Dendritic cell treated with granulocyte-macrophage colony-stimulating factor and Interleukin-4, amounts not matched to agents 40 ng/mL and 50 ng/mL, for 4 days (primary cell): ENCODE measurements around the gene OR10J1.
A peak's percentile ranks its signal among the peaks of the same experiment; 100 is the strongest.

Source experiments
- H3K27ac Mint-ChIP-seq: one replicate; pipeline ENCODE4 v1.8.0; 2022; ENCODE audit warnings: mild to moderate bottlenecking, mixed read lengths
- H3K27me3 Mint-ChIP-seq: one replicate; pipeline ENCODE4 v1.8.0; 2022; ENCODE audit warnings: mild to moderate bottlenecking, mixed read lengths
- H3K36me3 Mint-ChIP-seq: one replicate; pipeline ENCODE4 v1.8.0; 2022; ENCODE audit warnings: low read depth, mixed read lengths
- H3K4me1 Mint-ChIP-seq: one replicate; pipeline ENCODE4 v1.8.0; 2022; ENCODE audit warnings: low read depth, mixed read lengths
- H3K4me3 Mint-ChIP-seq: one replicate; pipeline ENCODE4 v1.8.0; 2022; ENCODE audit warnings: mild to moderate bottlenecking, moderate library complexity, mixed read lengths
- H3K9me3 Mint-ChIP-seq: one replicate; pipeline ENCODE4 v1.8.0; 2022; ENCODE audit warnings: mixed read lengths
- intact Hi-C: fragments of 100-400 bp; cut with micrococcal nuclease; formaldehyde crosslinking; loops from one replicate; pipeline ENCODE4 v1.15.0; 2022

Gene OR10J1, protein sequence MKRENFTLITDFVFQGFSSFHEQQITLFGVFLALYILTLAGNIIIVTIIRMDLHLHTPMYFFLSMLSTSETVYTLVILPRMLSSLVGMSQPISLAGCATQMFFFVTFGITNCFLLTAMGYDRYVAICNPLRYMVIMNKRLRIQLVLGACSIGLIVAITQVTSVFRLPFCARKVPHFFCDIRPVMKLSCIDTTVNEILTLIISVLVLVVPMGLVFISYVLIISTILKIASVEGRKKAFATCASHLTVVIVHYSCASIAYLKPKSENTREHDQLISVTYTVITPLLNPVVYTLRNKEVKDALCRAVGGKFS

DNA sequence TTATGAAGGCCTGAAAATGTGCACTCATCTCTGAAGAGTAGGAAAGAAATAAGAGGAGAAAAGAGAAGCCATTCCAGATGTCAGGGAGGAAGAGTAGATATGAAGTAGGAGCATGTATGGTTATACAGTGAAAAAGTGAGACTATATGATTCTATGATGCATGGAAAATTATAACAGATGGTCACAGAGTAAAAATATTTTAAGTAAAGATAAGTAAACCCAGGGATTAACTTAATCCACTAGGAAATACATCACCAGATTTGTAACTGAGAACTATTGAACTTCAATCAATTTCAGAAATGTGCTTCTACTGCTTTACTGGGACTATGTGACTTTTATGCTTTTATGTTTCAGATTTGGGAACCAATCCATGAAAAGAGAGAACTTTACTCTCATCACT, at the start of gene OR10J1:
Gene OR10J1 (plus strand): TSS at position 301 of the 400 bp plus-strand sequence. CDS start 70 bp downstream, at position 371.
- H3K27ac Mint-ChIP-seq, result peak within 1 kb of the TSS; percentile 76

DNA sequence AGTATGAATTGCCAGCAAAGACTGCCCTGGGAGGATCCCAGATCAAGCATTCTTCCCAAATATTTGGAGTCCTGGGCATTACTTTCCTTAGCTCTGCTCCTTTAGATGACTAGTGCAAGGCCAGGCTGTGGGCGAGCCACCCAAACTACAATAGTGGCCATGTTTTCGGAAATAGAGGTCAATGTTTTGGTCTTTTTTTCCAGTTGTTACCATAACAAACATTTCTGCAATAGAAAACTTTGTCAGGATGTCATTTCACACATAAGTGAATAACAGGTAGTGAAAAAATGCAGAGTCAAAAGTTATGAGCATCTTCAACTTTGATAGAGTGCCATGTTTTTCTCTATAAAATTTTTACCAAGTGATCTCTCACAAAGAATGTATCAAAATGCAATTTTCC, 32.7 kb upstream of the OR10J1 start:
- Mint-ChIP-seq H3K4me1 (no peaks in the 10 kb centered on the region), H3K27me3 (no peaks in the 10 kb centered on the region), H3K27ac (no peak overlapping the region), H3K36me3 (no peaks in the 10 kb centered on the region), H3K4me3 (no peak overlapping the region), H3K9me3 (peaks cover 28% of the 10 kb centered on the region)
- intact Hi-C loops, result no loop called here

More for the DNA sequence above, at the start of gene OR10J1:
- intact Hi-C loops, result no loop called here
- peaks cover 8% of the 10 kb centered on the region for H3K9me3 Mint-ChIP-seq
- H3K4me3 Mint-ChIP-seq, result no peak within 1 kb of the TSS
- H3K36me3 Mint-ChIP-seq, result no peaks in the 10 kb centered on the region
- no peaks in the 10 kb centered on the region for H3K27me3 Mint-ChIP-seq
- peaks cover 68% of the 10 kb centered on the region for H3K4me1 Mint-ChIP-seq

DNA sequence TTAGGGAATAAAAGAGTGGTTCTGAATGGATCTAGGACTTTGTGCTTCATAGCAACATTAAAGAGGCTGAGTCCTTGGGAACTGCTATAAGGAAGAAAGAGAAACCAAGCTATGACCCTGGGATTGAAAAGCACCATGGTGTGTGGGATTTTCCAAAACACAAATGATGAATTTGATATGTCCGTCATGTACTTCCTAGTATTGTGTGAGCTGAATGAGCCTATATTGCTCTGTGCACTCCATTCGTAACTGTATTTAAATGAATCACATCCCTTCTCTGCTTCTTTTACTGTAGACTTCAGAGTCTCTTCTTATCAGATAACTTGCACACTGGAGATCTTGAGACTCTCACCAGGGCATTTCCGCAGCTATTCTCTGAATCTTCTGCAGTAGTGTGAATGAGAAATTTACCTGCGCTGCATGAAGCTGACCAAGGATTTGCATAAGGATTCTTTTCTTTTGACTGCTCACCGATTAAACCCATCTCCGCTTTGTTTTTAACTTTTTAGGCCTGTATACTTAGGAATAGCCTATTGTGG, 30.6 kb upstream of the OR10J1 start:
- intact Hi-C loops, result no loop called here

DNA sequence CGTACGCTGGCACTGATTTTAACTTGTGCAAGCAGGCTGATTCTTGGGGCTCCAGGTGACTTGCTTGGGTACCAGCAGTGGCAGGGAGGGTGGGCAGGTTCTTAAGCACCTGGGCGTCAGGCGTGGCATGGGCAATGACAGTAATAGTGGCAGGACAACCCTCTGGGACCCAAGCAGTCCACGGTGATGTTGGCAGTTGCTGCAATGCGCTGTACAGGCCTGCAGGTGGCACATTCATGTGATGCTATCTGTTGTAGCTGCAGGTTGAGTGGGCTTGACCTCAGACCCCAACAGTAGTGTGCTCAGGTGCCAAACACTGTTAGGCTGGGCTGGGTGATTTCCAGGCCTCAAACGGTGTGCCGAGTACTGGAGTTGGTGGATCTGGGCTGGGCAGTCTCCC, 17.7 kb upstream of the OR10J1 start:
- Mint-ChIP-seq H3K36me3 (peaks cover 26% of the 10 kb centered on the region), H3K27ac (no peak overlapping the region), H3K9me3 (peaks cover 46% of the 10 kb centered on the region), H3K4me3 (no peak overlapping the region), H3K27me3 (no peaks in the 10 kb centered on the region), H3K4me1 (peaks cover 36% of the 10 kb centered on the region)
- intact Hi-C loops, result no loop called here

More for the DNA sequence above, 30.6 kb upstream of the OR10J1 start:
- no peak overlapping the region for H3K27ac Mint-ChIP-seq
- no peak overlapping the region for H3K4me3 Mint-ChIP-seq
- no peaks in the 10 kb centered on the region for H3K36me3 Mint-ChIP-seq
- peaks cover 15% of the 10 kb centered on the region for H3K9me3 Mint-ChIP-seq
- no peaks in the 10 kb centered on the region for H3K4me1 Mint-ChIP-seq
- H3K27me3 Mint-ChIP-seq, result no peaks in the 10 kb centered on the region

DNA sequence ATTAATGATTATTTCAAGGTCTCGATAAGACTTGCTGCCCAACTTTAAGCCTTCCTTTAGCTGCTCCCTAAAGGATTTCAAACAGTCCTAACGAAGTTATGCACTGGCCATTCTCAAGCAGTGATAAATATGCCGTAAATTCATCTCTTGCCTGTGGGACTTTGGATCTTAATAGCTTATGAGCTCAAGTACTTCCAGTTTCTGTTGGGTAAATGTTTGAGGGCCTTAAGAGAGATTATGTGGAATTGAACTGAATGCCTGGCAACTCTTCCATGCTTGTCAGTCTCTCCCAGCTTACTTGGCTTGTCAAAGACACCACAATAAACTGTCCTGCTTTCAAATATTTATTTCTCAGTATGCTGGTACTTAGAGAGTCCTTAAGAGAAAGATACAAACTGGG, 11.0 kb upstream of the OR10J1 start:
- H3K27ac Mint-ChIP-seq, result no peak overlapping the region
- no peak overlapping the region for H3K4me3 Mint-ChIP-seq
- peaks cover 13% of the 10 kb centered on the region for H3K9me3 Mint-ChIP-seq
- intact Hi-C loops, result no loop called here
- H3K36me3 Mint-ChIP-seq, result no peaks in the 10 kb centered on the region
- peaks cover 47% of the 10 kb centered on the region for H3K4me1 Mint-ChIP-seq
- no peaks in the 10 kb centered on the region for H3K27me3 Mint-ChIP-seq

DNA sequence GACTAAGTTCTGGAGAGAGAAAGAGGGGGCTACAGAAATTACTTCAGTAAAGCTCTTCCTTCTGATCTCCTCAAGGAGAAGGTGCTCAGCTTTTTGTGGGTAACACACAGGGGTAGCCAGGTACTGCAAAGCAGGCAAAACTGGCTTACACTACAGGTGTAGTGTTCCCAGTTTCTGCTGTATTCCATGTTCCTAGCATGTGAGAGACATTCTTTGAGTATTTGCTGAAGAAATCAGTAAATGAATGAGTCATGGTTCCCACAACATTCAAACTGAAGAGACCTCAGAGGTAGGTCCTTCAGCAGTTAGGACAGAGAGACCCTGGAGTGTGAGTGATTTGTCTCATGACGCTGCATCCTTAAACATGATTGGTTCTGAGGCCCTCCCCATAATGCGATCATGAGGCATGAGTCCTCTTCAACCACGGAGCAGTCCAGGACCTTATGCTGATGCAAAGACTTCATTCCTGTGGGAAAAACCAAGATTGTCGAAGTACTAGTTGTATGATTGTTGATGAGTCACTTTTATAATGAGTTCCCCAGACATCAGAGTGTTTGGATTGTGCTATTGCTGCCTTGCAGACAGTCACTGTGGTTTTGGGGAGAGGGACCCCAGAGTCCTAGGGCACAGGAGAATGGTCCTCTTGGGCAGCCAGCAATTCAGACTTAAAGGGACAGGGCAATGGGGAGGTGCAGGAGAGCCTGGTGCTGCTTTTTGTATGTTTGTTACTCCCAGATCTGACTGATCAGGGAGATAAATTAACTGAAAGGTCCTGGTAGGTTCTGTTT, 10.3 kb upstream of the OR10J1 start:
- no peaks in the 10 kb centered on the region for H3K36me3 Mint-ChIP-seq
- intact Hi-C loops, result no loop called here
- peaks cover 13% of the 10 kb centered on the region for H3K9me3 Mint-ChIP-seq
- no peak overlapping the region for H3K4me3 Mint-ChIP-seq
- H3K27ac Mint-ChIP-seq, result peak overlapping the region; percentile 69
- H3K4me1 Mint-ChIP-seq, result peaks cover 48% of the 10 kb centered on the region
- no peaks in the 10 kb centered on the region for H3K27me3 Mint-ChIP-seq

DNA sequence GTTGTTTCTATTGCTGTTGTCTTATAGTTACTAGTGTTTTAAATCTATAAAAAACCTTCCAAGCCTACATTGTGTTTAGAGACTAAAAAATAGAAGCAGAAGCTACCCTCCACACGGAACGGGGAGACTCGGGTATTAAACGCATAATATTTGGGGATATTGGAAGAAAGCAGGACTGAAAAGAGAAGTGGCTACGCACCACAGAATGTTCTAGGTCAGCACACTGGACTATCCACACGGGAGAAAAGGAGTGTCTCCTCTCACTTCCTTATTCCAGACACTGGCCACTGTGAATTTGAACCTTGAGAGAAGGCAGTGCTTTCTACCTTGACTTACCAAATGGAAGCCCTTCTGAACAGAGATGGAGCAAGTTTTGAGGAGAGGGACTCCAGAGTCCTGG, 8.5 kb upstream of the OR10J1 start:
- Mint-ChIP-seq H3K9me3 (peaks cover 14% of the 10 kb centered on the region), H3K27me3 (no peaks in the 10 kb centered on the region), H3K36me3 (no peaks in the 10 kb centered on the region), H3K4me1 (peaks cover 55% of the 10 kb centered on the region), H3K27ac (peak overlapping the region; percentile 69), H3K4me3 (no peak overlapping the region)
- intact Hi-C loops, result no loop called here

DNA sequence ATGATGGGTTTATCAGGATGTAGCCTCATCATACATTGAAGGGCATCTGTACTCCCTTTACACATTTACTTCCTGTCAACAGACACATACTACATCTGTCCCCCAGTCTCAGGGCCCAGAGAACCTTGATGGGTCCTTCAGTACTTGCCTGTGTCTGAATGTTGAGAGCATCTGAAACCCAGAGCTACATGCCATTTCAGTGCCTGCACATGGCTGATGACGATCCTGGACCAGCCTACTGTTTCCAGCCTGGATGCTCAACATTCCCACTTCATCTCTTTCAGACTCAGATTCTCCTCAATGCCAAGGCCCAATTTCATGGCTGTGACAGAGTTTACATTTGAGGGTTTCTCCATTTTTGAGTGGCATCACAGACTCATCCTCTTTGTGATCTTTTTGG, 7.6 kb upstream of the OR10J1 start, which contains the start of gene OR10J4:
Gene OR10J4 (plus strand): TSS at position 301 of the 400 bp plus-strand sequence.
- Mint-ChIP-seq H3K9me3 (peaks cover 21% of the 10 kb centered on the region), H3K27me3 (no peaks in the 10 kb centered on the region), H3K27ac (peak within 1 kb of the TSS; percentile 69), H3K36me3 (no peaks in the 10 kb centered on the region), H3K4me3 (no peak within 1 kb of the TSS), H3K4me1 (peaks cover 65% of the 10 kb centered on the region)
- intact Hi-C loops, result no loop called here

DNA sequence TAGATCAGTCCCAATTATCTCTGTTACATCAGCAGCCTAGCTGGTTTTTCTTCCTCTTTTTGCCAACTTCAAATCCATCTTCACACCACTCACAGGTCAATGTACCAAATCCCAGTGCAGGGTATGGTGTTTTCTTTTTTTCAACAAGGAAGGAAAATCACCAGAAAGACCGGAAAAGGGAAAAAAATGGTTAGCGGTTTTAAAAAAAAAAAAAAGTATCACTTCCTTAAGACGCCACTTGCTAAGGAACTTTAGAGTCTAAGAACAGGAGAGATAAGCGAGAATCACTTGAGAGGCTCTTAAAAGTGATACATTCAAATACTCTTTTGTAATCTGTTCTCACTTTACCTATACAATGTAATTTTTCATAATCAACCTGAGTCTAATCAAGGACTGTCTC, 3.1 kb upstream of the OR10J1 start:
- H3K27ac Mint-ChIP-seq, result peak overlapping the region; percentile 66
- intact Hi-C loops, result no loop called here
- H3K27me3 Mint-ChIP-seq, result no peaks in the 10 kb centered on the region
- H3K36me3 Mint-ChIP-seq, result no peaks in the 10 kb centered on the region
- peaks cover 71% of the 10 kb centered on the region for H3K4me1 Mint-ChIP-seq
- no peak overlapping the region for H3K4me3 Mint-ChIP-seq
- H3K9me3 Mint-ChIP-seq, result peaks cover 21% of the 10 kb centered on the region

DNA sequence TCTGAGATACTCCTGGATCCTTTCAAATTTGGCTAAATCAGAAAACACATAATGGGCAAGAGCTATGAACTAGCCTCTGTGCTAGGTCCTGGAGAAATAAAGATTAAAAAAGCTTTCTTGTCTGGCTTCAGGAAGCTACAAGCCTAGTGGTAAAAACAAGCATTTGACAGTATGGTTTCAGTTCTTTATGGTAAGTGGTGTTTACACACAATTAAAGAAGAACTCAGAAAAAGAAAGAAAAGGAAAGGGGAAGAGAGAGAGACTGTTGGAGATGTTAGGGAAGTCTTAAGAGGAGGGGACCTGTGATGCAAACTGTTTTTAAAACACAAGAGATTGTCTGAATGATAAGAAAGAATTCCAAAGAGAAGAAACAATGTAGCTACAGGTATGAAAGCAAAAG, 1.8 kb downstream of the OR10J1 start:
- peak overlapping the region; percentile 35 for H3K4me3 Mint-ChIP-seq
- intact Hi-C loops, result loop anchor here (10.0 kb wide), 1 partner anchor 147 kb away; no protein-coding TSS in a partner anchor
- H3K9me3 Mint-ChIP-seq, result peaks cover 3% of the 10 kb centered on the region
- peak overlapping the region; percentile 76 for H3K27ac Mint-ChIP-seq
- no peaks in the 10 kb centered on the region for H3K36me3 Mint-ChIP-seq
- no peaks in the 10 kb centered on the region for H3K27me3 Mint-ChIP-seq
- H3K4me1 Mint-ChIP-seq, result peaks cover 58% of the 10 kb centered on the region

DNA sequence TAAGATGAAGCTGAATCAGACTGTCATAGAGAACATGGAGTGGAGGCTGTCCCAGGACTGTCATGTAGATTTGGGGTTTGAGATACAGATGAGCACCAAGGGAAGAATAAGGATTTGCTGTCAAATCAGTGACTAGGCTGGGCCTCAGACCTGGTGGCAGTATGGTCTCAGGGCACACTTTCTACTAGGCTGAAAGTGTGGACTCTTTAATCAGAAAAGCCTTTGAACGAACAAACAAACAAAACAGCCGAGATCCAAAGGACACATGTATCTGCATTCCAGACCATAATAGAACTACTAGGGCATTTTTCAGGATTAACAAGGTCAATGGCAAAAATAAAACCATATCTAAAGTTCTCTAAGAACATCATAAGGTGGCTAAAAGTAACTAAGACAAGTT, 2.9 kb downstream of the OR10J1 start:
- Mint-ChIP-seq H3K4me3 (no peak overlapping the region), H3K27me3 (no peaks in the 10 kb centered on the region), H3K36me3 (no peaks in the 10 kb centered on the region), H3K4me1 (peaks cover 59% of the 10 kb centered on the region), H3K9me3 (no peaks in the 10 kb centered on the region), H3K27ac (peak overlapping the region; percentile 76)
- intact Hi-C loops, result loop anchor here (10.0 kb wide), 1 partner anchor 148 kb away; no protein-coding TSS in a partner anchor

DNA sequence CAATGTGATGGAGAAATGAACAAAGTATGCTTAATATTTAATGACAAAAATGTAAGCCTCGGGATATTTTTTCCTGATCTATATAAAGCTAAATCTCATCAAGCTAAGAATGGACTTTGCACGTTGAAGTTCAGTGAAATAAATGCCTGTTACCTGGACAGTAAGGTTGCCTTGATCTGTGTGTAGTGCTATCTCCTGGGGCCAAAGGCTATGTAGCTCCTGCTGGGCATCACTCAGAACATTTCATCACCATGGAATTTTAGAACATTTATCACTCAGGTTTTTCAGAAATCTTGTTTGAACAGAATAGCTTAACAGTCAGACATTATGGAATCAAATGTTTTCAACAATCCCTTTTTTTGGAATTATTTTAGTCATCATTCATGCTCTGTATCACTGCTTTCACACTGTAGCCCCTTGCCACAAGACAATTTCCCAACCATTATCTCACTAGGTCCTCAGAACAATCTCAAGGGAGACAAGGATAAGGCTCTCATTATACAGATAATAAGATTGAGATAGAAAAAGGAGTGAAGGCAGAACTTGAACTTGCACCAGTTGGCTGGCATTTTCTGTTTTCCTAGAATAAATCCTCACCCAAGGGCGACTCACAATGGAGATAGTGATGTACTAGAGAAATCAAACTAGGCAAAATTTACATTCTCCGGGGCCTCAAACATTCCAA, 3.7 kb downstream of the OR10J1 start:
- no peak overlapping the region for H3K4me3 Mint-ChIP-seq
- H3K27ac Mint-ChIP-seq, result no peak overlapping the region
- no peaks in the 10 kb centered on the region for H3K36me3 Mint-ChIP-seq
- peaks cover 59% of the 10 kb centered on the region for H3K4me1 Mint-ChIP-seq
- H3K27me3 Mint-ChIP-seq, result no peaks in the 10 kb centered on the region
- H3K9me3 Mint-ChIP-seq, result peaks cover 7% of the 10 kb centered on the region
- intact Hi-C loops, result loop anchor here (10.0 kb wide), 1 partner anchor 148 kb away; no protein-coding TSS in a partner anchor

DNA sequence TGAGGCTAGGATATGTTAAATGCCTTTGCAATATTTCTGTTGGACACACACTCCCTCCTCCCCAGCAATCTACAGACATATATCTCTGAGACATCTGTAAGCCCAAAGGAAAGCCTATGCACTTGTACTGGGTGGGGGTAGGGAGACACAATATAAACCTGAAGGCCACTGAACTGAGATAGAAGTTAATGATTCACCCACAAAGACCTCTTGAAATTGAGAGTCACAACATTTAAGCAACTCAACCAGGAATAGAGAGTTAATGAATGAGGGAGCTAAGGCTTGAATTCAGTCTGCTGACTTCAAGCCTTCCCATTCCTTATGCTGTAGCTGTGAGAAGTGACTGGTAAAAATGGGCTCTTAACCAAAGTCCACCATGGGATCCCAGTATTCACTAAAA, 5.0 kb downstream of the OR10J1 start:
- intact Hi-C loops, result loop anchor here (10.0 kb wide), 1 partner anchor 150 kb away; no protein-coding TSS in a partner anchor
- H3K27ac Mint-ChIP-seq, result no peak overlapping the region
- H3K4me1 Mint-ChIP-seq, result peaks cover 55% of the 10 kb centered on the region
- H3K9me3 Mint-ChIP-seq, result peaks cover 18% of the 10 kb centered on the region
- H3K27me3 Mint-ChIP-seq, result no peaks in the 10 kb centered on the region
- no peak overlapping the region for H3K4me3 Mint-ChIP-seq
- no peaks in the 10 kb centered on the region for H3K36me3 Mint-ChIP-seq
